ENCODE data around the gene TALDO1.

GRCh38 chr11:810040-810567 lies 62.8 kb downstream of the TALDO1 start:
- TF ChIP-seq, protein P1, sequence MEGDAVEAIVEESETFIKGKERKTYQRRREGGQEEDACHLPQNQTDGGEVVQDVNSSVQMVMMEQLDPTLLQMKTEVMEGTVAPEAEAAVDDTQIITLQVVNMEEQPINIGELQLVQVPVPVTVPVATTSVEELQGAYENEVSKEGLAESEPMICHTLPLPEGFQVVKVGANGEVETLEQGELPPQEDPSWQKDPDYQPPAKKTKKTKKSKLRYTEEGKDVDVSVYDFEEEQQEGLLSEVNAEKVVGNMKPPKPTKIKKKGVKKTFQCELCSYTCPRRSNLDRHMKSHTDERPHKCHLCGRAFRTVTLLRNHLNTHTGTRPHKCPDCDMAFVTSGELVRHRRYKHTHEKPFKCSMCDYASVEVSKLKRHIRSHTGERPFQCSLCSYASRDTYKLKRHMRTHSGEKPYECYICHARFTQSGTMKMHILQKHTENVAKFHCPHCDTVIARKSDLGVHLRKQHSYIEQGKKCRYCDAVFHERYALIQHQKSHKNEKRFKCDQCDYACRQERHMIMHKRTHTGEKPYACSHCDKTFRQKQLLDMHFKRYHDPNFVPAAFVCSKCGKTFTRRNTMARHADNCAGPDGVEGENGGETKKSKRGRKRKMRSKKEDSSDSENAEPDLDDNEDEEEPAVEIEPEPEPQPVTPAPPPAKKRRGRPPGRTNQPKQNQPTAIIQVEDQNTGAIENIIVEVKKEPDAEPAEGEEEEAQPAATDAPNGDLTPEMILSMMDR (conservative IDR thresholded peaks at IDR 0.05 in 1 of 2, IDR thresholded peaks at IDR 0.05 in 1 of 2; ENCODE audit: low read depth in 1 of 2, low read length in 2 of 2): no peak
- no peak for TF ChIP-seq EZH2 (IDR thresholded peaks at IDR 0.05; ENCODE audit: low read length, missing control alignments)
